ENCODE results near the gene LRFN2. TPM values are rescaled to one million over a fixed set of nuclear protein-coding genes. Genes with fewer than 3 reads are reported as not detected.

LRFN2 gene
- total and polyA plus RNA-seq, 12 donors, result not detected

- intact Hi-C loops (cut with DNase I), result no loop called here
- H3K4me1 ChIP-seq, result no peaks in the 10 kb centered on the region
- peaks cover 0 to 12% (median 0%) of the 10 kb centered on the region in 11 donors for H3K9me3 ChIP-seq
- H3K36me3 ChIP-seq, result no peaks in the 10 kb centered on the region
- WGBS, 2 donors, result 64 to 72% methylated on average over 3 of the region's 3 CpGs
- TF ChIP-seq CTCF (IDR thresholded peaks at IDR 0.05), result no peak
- DNase-seq, result no peak
- peaks cover 0 to 35% (median 18%) of the 10 kb centered on the region in 7 donors for H3K27me3 ChIP-seq
- H3K4me3 ChIP-seq, result no peak overlapping the region
- no peak overlapping the region for H3K27ac ChIP-seq
- ATAC-seq, result no peak
Measured at GRCh38 chr6:40623932-40624331, 36.8 kb upstream of the LRFN2 start.

GRCh38 chr6:40623178-40623577 lies 36.0 kb upstream of the LRFN2 start:
- intact Hi-C loops (cut with DNase I), result no loop called here
- Histone ChIP-seq H3K36me3 (no peaks in the 10 kb centered on the region), H3K4me3 (no peak overlapping the region), H3K4me1 (no peaks in the 10 kb centered on the region), H3K27ac (no peak overlapping the region), H3K27me3 (peaks cover 0 to 42% (median 25%) of the 10 kb centered on the region in 7 donors), H3K9me3 (peaks cover 0 to 12% (median 0%) of the 10 kb centered on the region in 11 donors)
- no peak for TF ChIP-seq CTCF (IDR thresholded peaks at IDR 0.05)
- DNase-seq, result no peak
- WGBS, 2 donors, result 81 to 82% methylated on average over 5 of the region's 5 CpGs
- ATAC-seq, result no peak

GRCh38 chr6:40620574-40621240 lies 33.5 kb upstream of the LRFN2 start:
- ATAC-seq, result no peak
- intact Hi-C loops (cut with DNase I), result no loop called here
- Histone ChIP-seq H3K4me3 (no peak overlapping the region), H3K27ac (no peak overlapping the region), H3K9me3 (peaks cover 0 to 8% (median 0%) of the 10 kb centered on the region in 11 donors), H3K4me1 (no peaks in the 10 kb centered on the region), H3K36me3 (no peaks in the 10 kb centered on the region), H3K27me3 (peaks cover 0 to 61% (median 34%) of the 10 kb centered on the region in 7 donors)
- no peak for DNase-seq
- no peak for TF ChIP-seq CTCF (IDR thresholded peaks at IDR 0.05)
- WGBS, 2 donors, result 53 to 60% methylated on average over 9 of the region's 9 CpGs

- ATAC-seq, result no peak
- Histone ChIP-seq H3K27me3 (peaks cover 0 to 75% (median 36%) of the 10 kb centered on the region in 7 donors), H3K36me3 (no peaks in the 10 kb centered on the region), H3K9me3 (peaks cover 0 to 8% (median 0%) of the 10 kb centered on the region in 11 donors), H3K27ac (no peak overlapping the region), H3K4me3 (no peak overlapping the region), H3K4me1 (no peaks in the 10 kb centered on the region)
- WGBS, 2 donors, result 57 to 70% methylated on average over 6 of the region's 6 CpGs
- DNase-seq, result no peak
- no peak for TF ChIP-seq CTCF (IDR thresholded peaks at IDR 0.05)
- intact Hi-C loops (cut with DNase I), result loop anchor here in 1 of 10 donors (5.0 kb wide), 1 partner anchor 547 kb away; no protein-coding TSS in a partner anchor
Measured at GRCh38 chr6:40614671-40615070, 27.5 kb upstream of the LRFN2 start.

All from heart right ventricle (tissue), 16 donors.